ENCODE measurements around the gene RAMACL. TPM values are rescaled to one million over a fixed set of nuclear protein-coding genes. Genes with fewer than 3 reads are reported as not detected.
A peak's percentile ranks its signal among the peaks of the same experiment; 100 is the strongest.

The RAMACL gene
- total RNA-seq, 1 experiment from 2014 or later, result 2.2 TPM

DNA sequence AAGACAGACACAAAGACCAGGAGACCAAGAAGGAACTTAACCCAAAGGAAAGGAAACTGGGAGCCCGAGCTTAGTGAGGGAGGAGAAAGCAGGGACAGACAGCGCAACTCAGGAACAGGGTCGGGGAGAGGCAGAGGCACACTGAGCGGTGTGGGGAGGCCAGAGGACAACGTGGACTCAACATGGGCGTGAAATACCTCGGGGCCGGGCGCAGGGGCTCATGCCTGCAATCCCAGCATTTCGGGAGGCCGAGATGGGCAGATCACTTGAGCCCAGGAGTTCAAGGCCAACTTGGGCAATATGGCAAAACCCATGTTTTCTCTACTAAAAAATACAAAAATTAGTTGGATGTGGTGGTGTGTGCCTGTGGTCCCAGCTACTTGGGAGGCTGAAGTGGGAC is 46.3 kb upstream of the RAMACL start:
- Mint-ChIP-seq H3K9me3 (ENCODE audit: low read depth, unreplicated experiment) (no peaks in the 10 kb centered on the region), H3K27ac (ENCODE audit: unreplicated experiment) (no peak overlapping the region), H3K27me3 (ENCODE audit: unreplicated experiment) (peaks cover 34% of the 10 kb centered on the region)

DNA sequence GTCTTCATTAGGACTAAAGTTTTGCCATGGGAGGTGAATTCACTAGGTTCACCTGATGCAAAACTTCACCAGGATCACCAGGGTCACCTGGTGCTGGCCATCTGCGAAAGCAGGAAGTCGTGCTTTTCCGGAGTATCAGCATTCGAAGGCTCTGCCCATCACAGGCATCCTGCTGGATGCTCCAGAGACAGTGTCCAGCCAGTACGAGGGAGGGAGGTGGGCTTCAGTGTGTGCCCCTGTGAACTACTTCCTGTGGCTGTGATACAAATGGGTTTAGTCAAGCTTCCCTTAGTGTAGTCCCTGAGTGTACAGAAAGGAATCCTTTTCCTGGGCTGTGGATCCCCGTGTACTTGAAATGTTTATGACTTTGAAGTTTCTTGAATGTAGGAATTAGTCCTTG is 44.0 kb upstream of the RAMACL start:
- H3K27me3 Mint-ChIP-seq (ENCODE audit: unreplicated experiment), result peaks cover 32% of the 10 kb centered on the region
- H3K36me3 Mint-ChIP-seq (ENCODE audit: insufficient read depth, unreplicated experiment), result peaks cover 29% of the 10 kb centered on the region
- intact Hi-C loops (cut with micrococcal nuclease; ENCODE audit: unreplicated experiment), result no loop called here
- H3K4me3 Mint-ChIP-seq (ENCODE audit: low read depth, unreplicated experiment), result no peak overlapping the region
- H3K9me3 Mint-ChIP-seq (ENCODE audit: low read depth, unreplicated experiment), result no peaks in the 10 kb centered on the region
- CTCF ChIA-PET, result no interaction called here
- DNase-seq, result no peak
- TF ChIP-seq, protein P1, sequence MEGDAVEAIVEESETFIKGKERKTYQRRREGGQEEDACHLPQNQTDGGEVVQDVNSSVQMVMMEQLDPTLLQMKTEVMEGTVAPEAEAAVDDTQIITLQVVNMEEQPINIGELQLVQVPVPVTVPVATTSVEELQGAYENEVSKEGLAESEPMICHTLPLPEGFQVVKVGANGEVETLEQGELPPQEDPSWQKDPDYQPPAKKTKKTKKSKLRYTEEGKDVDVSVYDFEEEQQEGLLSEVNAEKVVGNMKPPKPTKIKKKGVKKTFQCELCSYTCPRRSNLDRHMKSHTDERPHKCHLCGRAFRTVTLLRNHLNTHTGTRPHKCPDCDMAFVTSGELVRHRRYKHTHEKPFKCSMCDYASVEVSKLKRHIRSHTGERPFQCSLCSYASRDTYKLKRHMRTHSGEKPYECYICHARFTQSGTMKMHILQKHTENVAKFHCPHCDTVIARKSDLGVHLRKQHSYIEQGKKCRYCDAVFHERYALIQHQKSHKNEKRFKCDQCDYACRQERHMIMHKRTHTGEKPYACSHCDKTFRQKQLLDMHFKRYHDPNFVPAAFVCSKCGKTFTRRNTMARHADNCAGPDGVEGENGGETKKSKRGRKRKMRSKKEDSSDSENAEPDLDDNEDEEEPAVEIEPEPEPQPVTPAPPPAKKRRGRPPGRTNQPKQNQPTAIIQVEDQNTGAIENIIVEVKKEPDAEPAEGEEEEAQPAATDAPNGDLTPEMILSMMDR (IDR thresholded peaks at IDR 0.05; ENCODE audit: unreplicated experiment), result no peak
- peaks cover 15% of the 10 kb centered on the region for H3K4me1 Mint-ChIP-seq (ENCODE audit: low read depth, unreplicated experiment)
- no peak overlapping the region for H3K27ac Mint-ChIP-seq (ENCODE audit: unreplicated experiment)
- BruUV-seq (replicated peaks), result no TSS peak

More for the DNA sequence above, 46.3 kb upstream of the RAMACL start:
- TF ChIP-seq, protein P1 (IDR thresholded peaks at IDR 0.05; ENCODE audit: unreplicated experiment), result no peak
- no peak overlapping the region for H3K4me3 Mint-ChIP-seq (ENCODE audit: low read depth, unreplicated experiment)
- CTCF ChIA-PET, result no interaction called here
- no peak for DNase-seq
- no TSS peak for BruUV-seq (replicated peaks)
- peaks cover 7% of the 10 kb centered on the region for H3K36me3 Mint-ChIP-seq (ENCODE audit: insufficient read depth, unreplicated experiment)
- peaks cover 9% of the 10 kb centered on the region for H3K4me1 Mint-ChIP-seq (ENCODE audit: low read depth, unreplicated experiment)
- intact Hi-C loops (cut with micrococcal nuclease; ENCODE audit: unreplicated experiment), result no loop called here

DNA sequence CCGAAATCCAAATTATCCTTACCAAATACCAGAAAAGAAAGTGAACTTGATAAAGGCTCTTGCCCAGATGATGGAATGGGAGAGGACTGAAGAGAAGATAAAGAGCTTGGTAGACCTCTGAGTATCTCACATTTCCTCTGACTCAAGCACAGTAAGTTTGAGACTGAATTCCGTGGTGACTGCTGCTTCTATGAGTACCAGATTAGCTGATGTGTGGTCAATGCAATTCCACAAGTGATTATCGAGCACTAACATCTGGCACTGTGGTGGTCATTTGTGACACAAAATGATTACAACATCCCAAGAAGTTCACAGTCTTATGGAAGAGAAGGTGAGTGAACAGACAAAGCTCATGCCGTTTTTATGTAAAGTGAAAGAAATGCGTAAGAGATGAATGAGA is 43.1 kb upstream of the RAMACL start:
- Mint-ChIP-seq H3K4me3 (ENCODE audit: low read depth, unreplicated experiment) (no peak overlapping the region), H3K9me3 (ENCODE audit: low read depth, unreplicated experiment) (no peaks in the 10 kb centered on the region), H3K36me3 (ENCODE audit: insufficient read depth, unreplicated experiment) (peaks cover 29% of the 10 kb centered on the region), H3K27me3 (ENCODE audit: unreplicated experiment) (peaks cover 32% of the 10 kb centered on the region), H3K4me1 (ENCODE audit: low read depth, unreplicated experiment) (peaks cover 22% of the 10 kb centered on the region), H3K27ac (ENCODE audit: unreplicated experiment) (no peak overlapping the region)
- TF ChIP-seq, protein P1 (IDR thresholded peaks at IDR 0.05; ENCODE audit: unreplicated experiment), result no peak
- intact Hi-C loops (cut with micrococcal nuclease; ENCODE audit: unreplicated experiment), result loop anchor here (5.0 to 10.0 kb wide), 2 partner anchors 87 to 355 kb away; no protein-coding TSS in a partner anchor
- no TSS peak for BruUV-seq (replicated peaks)
- DNase-seq, result no peak
- CTCF ChIA-PET, result no interaction called here

DNA sequence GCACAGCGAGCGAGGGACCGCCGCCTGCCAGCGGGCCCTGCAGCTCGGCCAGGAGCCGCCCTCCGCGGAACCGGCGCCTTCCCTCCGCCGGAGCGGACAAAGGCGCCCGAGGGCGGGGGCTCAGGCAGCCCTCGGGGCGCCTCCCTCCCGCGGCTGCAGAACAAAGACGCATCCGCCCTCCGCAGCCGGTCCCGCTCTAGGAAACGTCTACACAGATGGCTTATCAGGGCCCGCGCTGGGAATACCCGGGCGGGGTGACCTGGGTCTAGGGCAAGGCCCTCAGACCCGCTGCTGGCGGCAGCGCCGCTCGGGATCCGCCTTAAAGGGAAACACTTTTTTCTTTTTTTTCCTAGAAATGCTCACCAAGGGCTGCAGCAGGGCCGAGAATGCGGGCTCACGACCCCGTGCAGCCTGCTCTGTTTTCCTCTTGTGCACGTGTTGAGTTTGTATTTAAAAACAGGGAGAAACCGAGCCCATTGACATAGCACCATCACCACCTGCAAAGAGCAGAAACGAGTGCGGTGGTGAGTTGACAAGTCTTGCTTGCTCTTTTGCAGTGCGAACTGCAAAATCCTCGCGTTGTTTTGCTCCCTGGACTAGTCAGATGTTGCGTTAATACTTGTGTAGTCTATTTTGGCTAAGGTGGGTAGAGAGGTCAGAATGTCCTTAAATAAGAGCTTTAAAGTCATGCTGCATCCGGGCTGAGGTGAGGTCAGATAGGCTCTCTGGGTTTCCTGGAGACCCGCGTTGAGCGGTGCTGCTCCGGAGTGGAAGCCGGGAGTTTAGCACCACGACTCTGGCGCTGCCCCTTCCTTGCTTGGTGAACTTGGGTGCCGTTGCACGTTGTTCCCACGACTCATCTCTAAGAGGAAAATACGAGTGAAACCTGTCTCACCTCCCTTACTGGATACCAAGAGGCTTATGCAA is 41.7 kb upstream of the RAMACL start:
- H3K36me3 Mint-ChIP-seq (ENCODE audit: insufficient read depth, unreplicated experiment), result peaks cover 33% of the 10 kb centered on the region
- H3K9me3 Mint-ChIP-seq (ENCODE audit: low read depth, unreplicated experiment), result no peaks in the 10 kb centered on the region
- CTCF ChIA-PET, result interaction anchor here (0.6 to 1.2 kb wide), 8 partner anchors 12 to 1420 kb away, joined by 3 to 11 read pairs (median 6); no protein-coding TSS in a partner anchor
- peak; percentile 54 for DNase-seq
- TSS peak; percentile 69 for BruUV-seq (replicated peaks)
- intact Hi-C loops (cut with micrococcal nuclease; ENCODE audit: unreplicated experiment), result loop anchor here (2.0 to 10.0 kb wide), 3 partner anchors 71 to 353 kb away; no protein-coding TSS in a partner anchor
- peaks cover 20% of the 10 kb centered on the region for H3K27me3 Mint-ChIP-seq (ENCODE audit: unreplicated experiment)
- H3K27ac Mint-ChIP-seq (ENCODE audit: unreplicated experiment), result peak overlapping the region; percentile 75
- peaks cover 32% of the 10 kb centered on the region for H3K4me1 Mint-ChIP-seq (ENCODE audit: low read depth, unreplicated experiment)
- TF ChIP-seq, protein P1 (IDR thresholded peaks at IDR 0.05; ENCODE audit: unreplicated experiment), result no peak
- H3K4me3 Mint-ChIP-seq (ENCODE audit: low read depth, unreplicated experiment), result peak overlapping the region; percentile 94

Data from Calu3 (cell line).